Hepatocyte (in vitro differentiated cells): Measurements from ENCODE around the gene ASB4.

Experiments
- CTCF ChIP-seq: fragments of 200-600 bp; sonication (generic); IDR thresholded peaks from 2 replicates; pipeline ENCODE4 v1.5.1; 2016; ENCODE audit warnings: antibody characterized with exemption, mild to moderate bottlenecking; ENCODE audit not compliant: poor library complexity
- EZH2 ChIP-seq: fragments of 200-600 bp; sonication (generic); IDR thresholded peaks from 2 replicates; pipeline ENCODE4 v1.6.1; 2016; ENCODE audit warnings: antibody characterized with exemption, mild to moderate bottlenecking, borderline replicate concordance
- EZH2phosphoT487 ChIP-seq: fragments of 200-600 bp; sonication (generic); IDR thresholded peaks from one replicate; pipeline ENCODE4 v1.6.1; 2018; ENCODE audit warnings: antibody characterized with exemption, mild to moderate bottlenecking, low read depth, moderate library complexity; ENCODE audit not compliant: unreplicated experiment, severe bottlenecking

- TF ChIP-seq CTCF: no peak
- TF ChIP-seq EZH2: no peak
- TF ChIP-seq EZH2phosphoT487: no peak
Observed at GRCh38 chr7:95581467-95581866, 95.7 kb downstream of the ASB4 start.
